Kidney epithelial cell (primary cell): ENCODE results near the gene SLC47A2. TPM values are rescaled to one million over a fixed set of nuclear protein-coding genes. Genes with fewer than 3 reads are reported as not detected.
A peak's percentile ranks its signal among the peaks of the same experiment; 100 is the strongest.
"Not testable (repeated sequence)": the region's sequence is repeated elsewhere in the genome, so short reads cannot be mapped to it uniquely, and the experiment has no call there.

Experiments used
- DNase-seq: peaks from one replicate; pipeline ENCODE4 v3.0.0-alpha.2; 2010; ENCODE audit warnings: low read depth
- H3K27me3 ChIP-seq: 2 replicates; pipeline ENCODE4 v1.6.0; 2011; ENCODE audit warnings: low read length; ENCODE audit not compliant: control insufficient read depth, insufficient read depth
- H3K36me3 ChIP-seq: 2 replicates; pipeline ENCODE4 v1.5.1; 2011; ENCODE audit warnings: low read length; ENCODE audit not compliant: control insufficient read depth, insufficient read depth
- H3K4me3 ChIP-seq: 2 replicates; pipeline ENCODE4 v1.5.1; 2011; ENCODE audit warnings: low read depth, mild to moderate bottlenecking, control low read depth, low read length
- CTCF ChIP-seq: IDR thresholded peaks from 2 replicates; pipeline ENCODE4 v1.5.1; 2011; ENCODE audit warnings: mild to moderate bottlenecking, moderate library complexity, low read length, control low read depth, inconsistent platforms; ENCODE audit not compliant: insufficient read depth, poor library complexity, severe bottlenecking
- total RNA-seq: library from RNA; depleted of rRNA; stranded (reverse); fragments of >200 nt; gene quantifications from 2 replicates; pipeline ENCODE4 v1.2.3, GENCODE V29; 2015

Gene SLC47A2
- not detected in 2 replicates for total RNA-seq

- H3K27me3 ChIP-seq, result peaks cover 15% of the 10 kb centered on the region
- no peak within 1 kb of the TSS for H3K4me3 ChIP-seq
- H3K36me3 ChIP-seq, result no peaks in the 10 kb centered on the region
- DNase-seq, result peak; percentile 35
- TF ChIP-seq CTCF, result no peak
Measured at GRCh38 chr17:19716108-19717030, at the start of gene SLC47A2. Gene SLC47A2, minus strand, starts transcription at chr17:19716584. Its CDS starts 29 bp downstream, at chr17:19716555.

GRCh38 chr17:19766016-19766415 lies 49.6 kb upstream of the SLC47A2 start:
- DNase-seq, result no peak
- Histone ChIP-seq H3K36me3 (no peaks in the 10 kb centered on the region), H3K4me3 (no peak overlapping the region), H3K27me3 (peaks cover 11% of the 10 kb centered on the region)
- TF ChIP-seq CTCF, result no peak

- DNase-seq, H3K36me3 ChIP-seq, H3K4me3 ChIP-seq: not testable (repeated sequence)
- H3K27me3 ChIP-seq, result peaks cover 15% of the 10 kb centered on the region
Measured at GRCh38 chr17:19763991-19764390, 47.6 kb upstream of the SLC47A2 start.

- no peaks in the 10 kb centered on the region for H3K36me3 ChIP-seq
- H3K27me3 ChIP-seq, result peaks cover 15% of the 10 kb centered on the region
- no peak for DNase-seq
- H3K4me3 ChIP-seq, result no peak overlapping the region
- no peak for TF ChIP-seq CTCF
Measured at GRCh38 chr17:19763416-19763815, 47.0 kb upstream of the SLC47A2 start.

- TF ChIP-seq CTCF, result peak; percentile 89
- DNase-seq, result peak; percentile 28
- Histone ChIP-seq H3K27me3 (peaks cover 15% of the 10 kb centered on the region), H3K4me3 (no peak overlapping the region), H3K36me3 (no peaks in the 10 kb centered on the region)
Measured at GRCh38 chr17:19762515-19762961, 46.2 kb upstream of the SLC47A2 start.

GRCh38 chr17:19760746-19761145 lies 44.4 kb upstream of the SLC47A2 start:
- no peak for TF ChIP-seq CTCF
- peaks cover 15% of the 10 kb centered on the region for H3K27me3 ChIP-seq
- no peak for DNase-seq
- no peak overlapping the region for H3K4me3 ChIP-seq
- H3K36me3 ChIP-seq, result no peaks in the 10 kb centered on the region
